ENCODE measurements around the gene FMC1.

FMC1 gene

GRCh38 chr7:139370943-139371313 is 29.8 kb downstream of the FMC1 start:
- no peak for DNase-seq (ENCODE audit: low spot score)

- no peak for DNase-seq (ENCODE audit: low spot score)
Observed at GRCh38 chr7:139374246-139374645, 33.1 kb downstream of the FMC1 start.

- no peak for DNase-seq (ENCODE audit: low spot score)
Observed at GRCh38 chr7:139382439-139382838, 41.3 kb downstream of the FMC1 start.

- no peak for DNase-seq (ENCODE audit: low spot score)
Observed at GRCh38 chr7:139384611-139385010, 43.5 kb downstream of the FMC1 start.

- DNase-seq (ENCODE audit: low spot score) = no peak
Observed at GRCh38 chr7:139387594-139387993, 46.5 kb downstream of the FMC1 start.

GRCh38 chr7:139389091-139389490 is 48.0 kb downstream of the FMC1 start:
- DNase-seq (ENCODE audit: low spot score) = no peak

- DNase-seq (ENCODE audit: low spot score) = no peak
Observed at GRCh38 chr7:139389774-139390173, 48.6 kb downstream of the FMC1 start.

- DNase-seq (ENCODE audit: low spot score) = no peak
Observed at GRCh38 chr7:139393621-139394211, 52.6 kb downstream of the FMC1 start.

GRCh38 chr7:139394540-139394939 is 53.4 kb downstream of the FMC1 start:
- DNase-seq (ENCODE audit: low spot score) = no peak

Small RNA genes lying within 50 kb of the gene (small RNA-seq; reads per million reads assigned to genes)
- gene RNU6-206P = 0 reads per million in 2 experiments

All from SK-N-DZ (cell line).